HG03354 (cell line): Measurements from ENCODE around the gene H19.

Experiments used
- ATAC-seq: cut with Tn5 transposase; IDR thresholded peaks from one replicate; pipeline ENCODE4 v1.9.1; 2021; ENCODE audit warnings: mild to moderate bottlenecking; ENCODE audit not compliant: unreplicated experiment, poor library complexity, severe bottlenecking

H19 gene

GRCh38 chr11:1997755-1998154 lies at the start of gene H19:
H19 (minus strand) TSS chr11:1997842.
- no peak for ATAC-seq

- ATAC-seq, result no peak
Observed at GRCh38 chr11:2041963-2042362, 44.3 kb upstream of the H19 start.

GRCh38 chr11:2041153-2041552 lies 43.5 kb upstream of the H19 start:
- ATAC-seq, result no peak

GRCh38 chr11:2039198-2039759 lies 41.6 kb upstream of the H19 start:
- ATAC-seq, result no peak

GRCh38 chr11:2036863-2037486 lies 39.3 kb upstream of the H19 start:
- ATAC-seq, result no peak

GRCh38 chr11:2035382-2035781 lies 37.7 kb upstream of the H19 start:
- no peak for ATAC-seq

GRCh38 chr11:2031058-2031457 lies 33.4 kb upstream of the H19 start:
- ATAC-seq, result no peak

- ATAC-seq, result no peak
Observed at GRCh38 chr11:2027708-2028107, 30.1 kb upstream of the H19 start.

GRCh38 chr11:2015025-2015424 lies 17.4 kb upstream of the H19 start:
- no peak for ATAC-seq

- no peak for ATAC-seq
Observed at GRCh38 chr11:2012440-2012839, 14.8 kb upstream of the H19 start.

GRCh38 chr11:2004466-2004865 lies 6.8 kb upstream of the H19 start:
- ATAC-seq, result no peak

- no peak for ATAC-seq
Observed at GRCh38 chr11:2002807-2003206, 5.2 kb upstream of the H19 start.

GRCh38 chr11:2002042-2002776 lies 4.6 kb upstream of the H19 start:
- no peak for ATAC-seq

- ATAC-seq, result no peak
Observed at GRCh38 chr11:1998861-1999260, 1.2 kb upstream of the H19 start.

GRCh38 chr11:1998290-1998689 lies 648 bp upstream of the H19 start:
- no peak for ATAC-seq

GRCh38 chr11:1994121-1994520 lies 3.5 kb downstream of the H19 start:
- ATAC-seq, result no peak

GRCh38 chr11:1992111-1992510 lies 5.5 kb downstream of the H19 start:
- no peak for ATAC-seq

GRCh38 chr11:1990872-1991578 lies 6.6 kb downstream of the H19 start:
- no peak for ATAC-seq

- ATAC-seq, result no peak
Observed at GRCh38 chr11:1989953-1990352, 7.7 kb downstream of the H19 start.

GRCh38 chr11:1988667-1989317 lies 8.8 kb downstream of the H19 start:
- ATAC-seq, result no peak
